HG03045 (cell line): ENCODE data around the gene CRYBG3.

ENCODE experiments used
- ATAC-seq: cut with Tn5 transposase; IDR thresholded peaks from one replicate; pipeline ENCODE4 v1.9.1; 2021; ENCODE audit warnings: mild to moderate bottlenecking, moderate library complexity; ENCODE audit not compliant: unreplicated experiment

Gene CRYBG3

DNA sequence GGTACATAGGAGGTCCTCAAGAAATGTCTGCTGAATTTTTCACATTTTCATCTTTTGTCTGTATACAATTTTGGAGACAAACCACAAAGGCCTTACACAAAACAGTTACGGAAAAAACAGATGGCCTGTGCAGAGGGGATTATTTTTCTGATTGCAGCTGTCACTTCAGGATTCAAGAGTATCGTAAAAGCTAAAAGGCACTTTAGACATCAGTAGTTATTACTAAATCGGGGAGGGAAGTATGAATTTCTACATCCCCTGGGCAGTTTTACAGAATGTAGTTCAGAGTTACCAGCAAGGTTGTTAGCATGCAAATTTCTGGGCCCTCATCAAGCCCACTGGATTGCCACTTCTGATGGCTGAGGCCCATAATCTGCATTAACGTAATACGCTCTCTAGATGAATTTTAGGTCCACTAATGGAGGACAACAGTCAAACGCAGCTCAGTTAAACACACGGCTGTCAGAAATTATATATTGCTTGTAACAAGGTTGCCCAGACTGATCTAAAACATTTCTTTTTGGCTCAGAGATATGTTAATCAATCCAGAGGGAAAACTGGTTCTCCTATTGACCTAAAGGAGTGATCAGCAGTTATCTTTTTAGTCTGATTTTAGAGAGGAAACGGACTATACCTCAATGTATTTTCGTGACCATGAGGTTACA is 149.3 kb downstream of the CRYBG3 start:
- ATAC-seq: no peak

DNA sequence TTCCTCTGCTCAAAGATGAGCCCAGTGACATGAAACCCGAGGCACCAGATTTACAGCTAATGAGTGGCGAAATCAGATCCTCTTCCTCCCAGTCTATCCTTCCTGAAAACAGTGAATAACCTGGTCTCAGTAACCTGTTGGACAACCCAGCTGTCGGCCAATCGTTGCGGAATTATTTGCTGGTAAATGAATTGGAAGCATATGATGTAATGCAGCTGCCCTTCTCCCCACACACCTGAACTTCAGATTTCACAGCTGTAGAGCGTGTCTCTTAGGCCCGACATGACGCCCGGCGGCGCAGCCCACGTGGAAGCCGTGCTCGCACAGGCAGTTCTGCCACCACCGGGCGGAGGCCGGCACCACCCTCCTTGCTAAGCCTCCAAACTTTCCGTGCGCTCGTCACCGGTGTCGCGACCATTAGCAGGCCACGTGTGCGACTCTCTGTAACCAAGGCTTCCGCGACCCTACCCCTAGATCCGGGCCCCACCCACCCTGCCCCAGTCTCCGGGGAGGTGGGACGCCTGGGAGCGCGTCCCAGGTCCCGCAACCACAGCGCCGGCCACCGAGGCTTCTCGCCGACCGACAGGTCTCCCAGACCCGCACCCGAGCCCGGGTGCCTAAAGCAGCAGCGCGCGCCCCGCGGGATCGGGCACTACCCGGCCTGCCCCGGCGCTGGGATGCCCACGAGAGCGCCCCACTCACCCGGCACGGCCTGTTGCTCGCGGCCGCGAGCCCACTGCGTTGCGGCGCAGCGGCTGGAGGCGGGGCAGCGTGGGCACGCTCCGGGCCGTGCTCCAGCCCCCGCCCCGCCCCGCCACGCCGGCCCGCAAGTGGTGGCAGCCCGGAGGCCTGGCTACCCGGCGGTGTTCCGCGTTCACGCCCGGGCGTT is 150.1 kb downstream of the CRYBG3 start, which contains the start of gene RIOX2:
Gene RIOX2 (minus strand): TSS at position 753 of the 889 bp plus-strand sequence. CDS start 4,838 bp downstream, outside the sequence.
- peak; percentile 92 for ATAC-seq

GRCh38 chr3:97972976-97973375 is 151.2 kb downstream of the CRYBG3 start:
- no peak for ATAC-seq

DNA sequence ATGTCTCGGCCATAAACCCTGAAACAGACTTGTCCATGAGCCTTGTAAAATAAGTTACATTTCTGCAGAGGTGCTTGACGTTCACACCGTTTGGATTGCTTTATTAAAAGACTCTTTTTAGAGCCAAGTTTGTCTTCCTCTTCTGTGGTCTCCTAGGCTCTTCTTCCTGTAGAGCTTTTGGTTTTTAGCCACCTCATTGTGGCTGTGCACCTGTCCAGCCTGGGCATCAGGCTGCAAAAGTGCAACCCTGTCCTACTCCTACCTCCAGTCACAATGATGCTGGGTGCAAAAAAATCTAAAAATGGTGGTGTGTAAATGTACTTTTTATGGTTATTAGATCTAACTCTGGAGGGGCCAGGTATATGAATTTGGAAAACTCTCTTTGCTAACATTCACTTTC is 153.2 kb downstream of the CRYBG3 start:
- ATAC-seq: no peak

DNA sequence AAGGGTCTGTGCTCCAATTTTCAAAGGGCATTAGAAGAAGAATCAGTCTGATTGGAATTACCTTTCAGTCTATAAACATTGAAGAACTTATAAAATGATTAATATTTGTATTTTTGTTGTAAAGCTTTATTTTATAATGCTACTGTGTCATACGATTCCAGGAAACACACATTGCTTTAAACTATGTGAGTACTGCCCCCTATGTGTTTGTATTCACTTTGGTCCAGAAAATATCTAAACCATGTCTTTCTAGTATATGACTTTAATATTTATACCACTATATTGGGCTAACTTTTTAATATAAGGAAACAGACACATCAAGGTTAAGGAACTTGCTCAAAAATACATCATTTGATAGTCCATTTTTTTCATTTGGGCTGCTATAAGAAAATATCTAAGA is 153.7 kb downstream of the CRYBG3 start:
- no peak for ATAC-seq

DNA sequence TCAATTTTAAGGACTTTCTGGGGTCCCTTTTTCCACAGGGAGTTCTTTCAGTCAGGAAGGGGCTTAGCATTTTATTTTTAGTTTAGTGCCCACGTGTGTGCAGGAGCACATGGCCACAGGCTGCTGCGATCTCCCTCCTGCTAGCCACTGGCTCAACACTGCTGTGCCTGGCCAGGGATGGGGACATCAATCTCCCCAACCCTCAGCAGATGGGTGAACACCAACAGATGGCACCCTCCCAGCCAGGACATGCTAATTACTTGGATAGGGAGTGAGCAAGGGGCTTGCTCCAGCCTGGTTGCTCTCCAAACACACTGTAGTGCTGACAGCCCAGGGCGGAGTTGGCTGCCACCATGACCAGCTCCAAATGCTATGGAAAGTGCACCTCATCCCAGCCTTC is 157.8 kb downstream of the CRYBG3 start:
- no peak for ATAC-seq

DNA sequence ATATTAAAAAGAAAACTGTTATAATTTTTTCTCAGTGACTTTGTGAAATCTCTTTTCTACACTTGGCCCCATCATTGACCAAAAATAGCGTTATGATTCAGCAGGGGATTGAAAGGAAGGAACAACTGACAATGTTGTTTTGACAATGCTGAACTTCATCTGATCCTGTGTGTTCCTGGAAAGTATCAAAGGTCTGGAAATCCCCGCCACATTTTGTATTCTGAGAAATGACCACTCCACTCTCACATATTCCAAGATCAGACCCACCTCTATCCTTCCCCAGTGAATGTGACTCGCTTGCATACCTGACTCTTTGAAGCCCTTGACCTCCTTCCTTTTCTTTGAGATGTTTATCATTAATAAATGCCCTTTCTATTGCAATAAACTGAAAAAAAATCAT is 160.1 kb downstream of the CRYBG3 start:
- ATAC-seq: no peak

DNA sequence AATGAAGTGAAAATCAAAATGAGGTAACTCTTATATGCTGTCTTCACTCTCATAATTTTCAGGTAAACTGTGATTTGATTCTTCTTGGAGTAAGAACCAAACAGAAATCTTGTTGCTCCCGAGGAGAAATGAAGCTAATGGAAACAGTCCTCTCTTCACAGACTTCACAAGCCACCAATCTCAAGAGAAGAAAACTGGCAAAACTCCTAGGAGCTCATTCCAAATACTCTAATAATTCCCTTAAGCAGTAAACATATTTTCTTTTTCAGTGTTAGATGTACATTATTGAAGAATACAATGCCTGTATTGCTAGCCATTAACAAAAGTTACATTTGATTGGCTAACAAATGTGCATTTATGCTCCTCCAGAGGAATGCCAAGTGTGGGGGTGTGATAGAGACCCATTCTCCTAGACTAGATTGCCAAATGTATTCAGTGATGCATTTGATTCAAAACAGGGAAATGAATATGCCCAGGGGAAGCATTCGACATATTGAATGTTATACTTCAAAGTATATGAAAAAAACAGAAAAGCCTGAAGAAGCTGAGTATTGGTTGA is 162.2 kb downstream of the CRYBG3 start:
- no peak for ATAC-seq

GRCh38 chr3:97987306-97987705 is 165.5 kb downstream of the CRYBG3 start:
- no peak for ATAC-seq

DNA sequence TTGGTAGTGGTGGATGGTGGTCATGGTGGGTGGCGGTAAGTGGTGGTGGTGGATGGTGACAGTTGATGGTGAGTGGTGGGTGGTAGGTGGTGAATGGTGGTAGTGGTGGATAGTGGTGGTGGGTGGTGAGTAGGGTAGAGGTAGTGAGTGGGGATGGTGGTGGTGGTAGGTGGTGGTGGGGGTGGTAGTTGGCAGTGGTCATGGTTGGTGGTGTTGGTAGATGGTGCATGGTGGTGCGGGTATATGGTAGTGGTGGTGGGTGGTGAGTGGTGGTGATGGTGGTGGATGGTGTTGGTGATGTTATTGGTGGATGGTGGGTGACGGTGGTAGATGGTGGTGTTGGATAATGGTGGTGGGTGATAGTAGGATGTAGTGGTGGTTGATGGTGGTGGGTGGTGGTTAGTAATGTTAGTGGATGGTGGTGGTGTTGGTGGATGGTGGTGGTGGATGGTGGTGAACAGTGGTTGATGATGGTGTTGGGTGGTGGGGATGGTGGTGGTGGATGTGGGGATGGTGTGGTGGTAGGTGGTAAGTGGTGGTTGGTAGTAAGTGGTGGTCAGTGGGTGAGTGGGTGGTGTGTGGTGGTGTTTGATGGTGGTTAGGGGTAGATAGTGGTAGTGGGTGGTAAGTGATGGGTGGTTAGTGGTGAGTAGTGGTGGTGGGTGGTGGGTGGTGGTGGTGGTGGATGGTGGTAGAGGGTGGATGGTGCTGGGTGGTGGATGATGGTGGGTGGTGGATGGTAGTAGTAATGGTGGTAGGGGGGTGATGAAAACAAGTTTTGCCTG is 167.2 kb downstream of the CRYBG3 start:
- ATAC-seq: no peak

DNA sequence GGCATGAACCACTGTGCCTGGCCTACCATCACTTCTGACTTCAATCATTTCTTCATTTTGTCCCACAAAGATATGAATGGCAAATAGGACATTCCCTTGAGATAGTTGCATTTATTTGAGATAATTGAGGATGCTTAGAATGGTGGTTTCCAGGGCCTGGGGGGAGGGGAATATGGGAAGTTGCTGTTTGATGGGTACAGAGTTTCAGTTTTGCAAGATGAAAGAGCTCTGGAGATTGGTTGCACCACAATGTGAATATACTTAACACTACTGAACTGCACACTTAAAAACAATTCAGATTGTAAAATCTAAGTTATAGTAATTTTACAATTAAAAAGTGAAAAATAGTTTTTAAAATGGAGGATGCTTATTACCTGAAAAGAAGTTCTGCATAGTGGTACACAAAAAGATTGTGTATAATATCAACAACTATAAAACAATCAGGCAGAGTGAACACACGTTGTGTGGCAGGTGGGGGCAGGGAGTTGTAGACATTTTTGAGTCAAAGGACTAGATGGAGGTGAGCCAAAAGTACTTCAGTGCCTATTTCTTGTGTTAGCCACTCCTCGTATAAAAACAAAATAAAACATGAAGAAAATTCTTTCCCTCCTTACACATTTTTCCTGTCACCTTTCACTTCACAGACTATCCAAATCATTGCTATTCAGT is 168.9 kb downstream of the CRYBG3 start:
- no peak for ATAC-seq

- no peak for ATAC-seq
These were observed 169.5 kb downstream of the CRYBG3 start for GRCh38 chr3:97991293-97991682.

DNA sequence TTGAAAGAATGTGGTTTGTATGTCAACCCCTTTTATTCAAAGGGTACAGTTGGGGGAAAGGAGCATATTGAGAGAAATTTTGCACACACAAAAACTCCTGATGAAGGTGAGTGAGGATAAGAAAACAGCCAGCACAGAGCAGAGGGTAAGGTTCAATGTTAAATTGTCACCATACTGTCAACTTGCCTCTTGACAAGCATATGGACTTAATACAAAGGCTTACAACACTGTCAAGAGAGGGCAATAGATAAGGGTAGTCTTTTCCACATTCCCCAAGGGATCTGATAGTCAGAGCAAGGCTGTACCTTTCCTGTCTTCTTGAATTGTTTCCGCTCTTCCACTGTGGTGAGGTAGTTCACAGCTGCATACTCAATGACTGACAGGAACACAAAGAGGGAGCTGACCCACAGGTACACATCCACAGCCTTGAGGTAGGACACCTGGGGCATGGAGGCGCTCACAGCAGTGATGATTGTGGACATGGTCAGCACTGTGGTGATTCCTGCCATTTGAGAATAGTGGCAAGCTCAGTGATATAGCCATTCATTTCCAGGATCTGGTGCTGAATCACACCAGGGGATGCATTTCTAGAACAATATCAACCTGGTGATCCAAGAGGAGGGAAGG is 170.8 kb downstream of the CRYBG3 start:
- no peak for ATAC-seq

DNA sequence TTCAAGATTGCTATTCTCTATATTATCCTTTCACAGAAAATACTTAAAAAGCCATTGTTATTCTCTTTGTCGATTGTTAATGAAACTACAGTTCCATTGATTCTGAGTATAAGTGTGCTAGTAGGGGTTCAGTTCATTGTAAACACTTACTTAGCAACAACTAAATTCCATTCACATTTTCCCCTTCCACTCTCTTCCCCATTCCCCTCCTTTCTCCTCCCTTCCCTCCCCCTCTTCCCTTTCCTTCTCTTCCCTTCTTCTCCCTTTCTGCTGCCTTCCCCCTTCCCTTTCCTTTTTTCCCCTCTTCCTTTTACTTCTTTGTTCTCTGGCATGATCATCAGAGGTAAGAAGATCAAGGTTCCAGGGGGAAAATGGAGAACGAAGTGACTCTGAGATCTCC is 171.7 kb downstream of the CRYBG3 start:
- ATAC-seq: no peak

DNA sequence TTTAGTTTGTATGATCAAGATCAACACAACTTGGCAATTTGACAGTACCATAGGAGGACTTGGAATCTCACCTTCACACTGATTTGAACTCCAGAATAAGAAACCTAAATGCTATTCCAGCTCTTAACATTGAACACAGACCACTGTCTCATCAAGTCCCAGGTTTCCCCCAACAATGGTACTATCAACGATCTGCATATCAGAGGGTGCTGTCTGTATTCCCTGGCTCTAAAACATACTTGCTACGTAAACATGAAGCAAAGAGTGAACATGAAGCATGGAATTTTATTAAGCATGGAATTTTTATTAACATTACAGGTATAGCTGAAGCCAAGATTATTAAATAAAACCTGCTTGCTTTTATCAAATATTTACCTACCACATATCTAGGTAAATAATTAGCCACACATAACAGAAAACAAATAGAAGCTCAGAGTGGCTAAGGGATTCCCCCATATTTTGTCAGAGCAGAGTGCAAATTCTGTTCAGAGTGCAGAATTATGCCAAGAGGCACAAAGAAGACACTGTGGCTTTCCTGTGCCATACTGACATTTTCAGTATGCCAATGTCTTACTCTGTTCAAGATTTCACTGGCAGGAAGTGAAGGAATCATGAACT is 172.6 kb downstream of the CRYBG3 start:
- no peak for ATAC-seq
